ENCODE measurements around the gene TMEM52. TPM values are rescaled to one million over a fixed set of nuclear protein-coding genes. Genes with fewer than 3 reads are reported as not detected.

Gene TMEM52
- total and polyA plus RNA-seq, 9 of the 15 experiments (the other 6 are each of a cell fraction or from before 2014, with no cell fraction given): 0.37 to 22.5 (median 6.8) TPM

DNA sequence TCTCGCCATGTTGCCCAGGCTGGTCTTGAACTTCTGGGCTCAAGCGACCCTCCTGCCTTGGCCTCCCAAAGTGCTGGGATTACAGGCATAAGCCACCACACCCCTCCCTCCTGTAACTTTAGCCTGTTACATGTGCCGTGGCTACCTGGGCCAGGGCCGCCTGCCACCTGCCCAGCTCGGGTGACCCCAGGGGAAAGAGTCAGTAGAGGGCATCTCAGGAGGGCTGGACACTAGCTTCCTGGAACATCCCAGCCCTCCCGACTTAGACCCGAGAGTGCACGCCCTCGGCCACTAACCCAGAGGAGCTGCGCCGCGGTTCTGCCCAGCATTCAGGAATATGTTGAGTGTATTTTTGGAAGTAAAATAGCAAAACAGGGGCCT, 40.4 kb upstream of the TMEM52 start:
- in situ Hi-C loops (cut with MboI): no loop called here

More for the DNA sequence above, 40.4 kb upstream of the TMEM52 start:
- no peaks in the 10 kb centered on the region for H3K9me3 ChIP-seq (replicated peaks; ENCODE audit: control insufficient read depth, insufficient read depth, low read depth, low read length)
- intact Hi-C loops (cut with micrococcal nuclease): no loop called here
- FAIRE-seq (no peak), DNase-seq (ENCODE audit: extremely low read depth in 1 of 4, low spot score in 3 of 4) (no peak), ATAC-seq (no peak)
- H3K4me2 ChIP-seq (ENCODE audit: insufficient read depth, low read length): no peak overlapping the region; the same call in 1 of the 2 replicates
- no peak overlapping the region for H3K9ac ChIP-seq (ENCODE audit: insufficient read depth in 1 of 2, low read depth in 2 of 2, low read length in 2 of 2)
- peaks cover 57 to 82% of the 10 kb centered on the region in 2 experiments for H3K27me3 ChIP-seq (ENCODE audit: control insufficient read depth in 2 of 2, insufficient read depth in 2 of 2, low read length in 2 of 2)
- H2AFZ ChIP-seq (ENCODE audit: low read depth, low read length): no peak overlapping the region
- no peak overlapping the region for H3K27ac ChIP-seq (ENCODE audit: extremely low read depth, low read depth, low read length)
- ChIA-PET CTCF (ENCODE audit: low intra/inter-chr PET ratio) (interaction anchor here (0.7 to 2.7 kb wide), 3 partner anchors 80 to 139 kb away, joined by 3 to 47 read pairs (median 5); no protein-coding TSS in a partner anchor), POLR2A (interaction anchor here (0.7 kb wide), 1 partner anchor 85 kb away, joined by 3 read pairs; no protein-coding TSS in a partner anchor)
- peaks cover 0 to 32% of the 10 kb centered on the region in 2 experiments; a peak in 3 of 5 replicates for H3K4me1 ChIP-seq (replicated peaks in 1 of 2; ENCODE audit: control insufficient read depth in 2 of 2, insufficient read depth in 2 of 2, low read length in 2 of 2)
- no peak for TF ChIP-seq ZNF239 (CRISPR knock-in tag; IDR thresholded peaks at IDR 0.05)
- TF ChIP-seq ZNF764 (CRISPR knock-in tag; IDR thresholded peaks at IDR 0.05; ENCODE audit: low read depth): no peak
- TF ChIP-seq, protein P1, sequence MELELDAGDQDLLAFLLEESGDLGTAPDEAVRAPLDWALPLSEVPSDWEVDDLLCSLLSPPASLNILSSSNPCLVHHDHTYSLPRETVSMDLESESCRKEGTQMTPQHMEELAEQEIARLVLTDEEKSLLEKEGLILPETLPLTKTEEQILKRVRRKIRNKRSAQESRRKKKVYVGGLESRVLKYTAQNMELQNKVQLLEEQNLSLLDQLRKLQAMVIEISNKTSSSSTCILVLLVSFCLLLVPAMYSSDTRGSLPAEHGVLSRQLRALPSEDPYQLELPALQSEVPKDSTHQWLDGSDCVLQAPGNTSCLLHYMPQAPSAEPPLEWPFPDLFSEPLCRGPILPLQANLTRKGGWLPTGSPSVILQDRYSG (tag; conservative IDR thresholded peaks at IDR 0.05; ENCODE audit: low read depth): no peak
- TF ChIP-seq ZNF140 (CRISPR knock-in tag; IDR thresholded peaks at IDR 0.05): no peak
- TF ChIP-seq, protein P2, sequence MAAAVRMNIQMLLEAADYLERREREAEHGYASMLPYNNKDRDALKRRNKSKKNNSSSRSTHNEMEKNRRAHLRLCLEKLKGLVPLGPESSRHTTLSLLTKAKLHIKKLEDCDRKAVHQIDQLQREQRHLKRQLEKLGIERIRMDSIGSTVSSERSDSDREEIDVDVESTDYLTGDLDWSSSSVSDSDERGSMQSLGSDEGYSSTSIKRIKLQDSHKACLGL (CRISPR knock-in tag; IDR thresholded peaks at IDR 0.05; ENCODE audit: borderline replicate concordance, poor library complexity, severe bottlenecking): no peak
- TF ChIP-seq MYBL2 (IDR thresholded peaks at IDR 0.05; ENCODE audit: low read depth): no peak
- TF ChIP-seq MYBL2 (CRISPR knock-in tag; IDR thresholded peaks at IDR 0.05; ENCODE audit: borderline replicate concordance): no peak
- TF ChIP-seq, protein P3, sequence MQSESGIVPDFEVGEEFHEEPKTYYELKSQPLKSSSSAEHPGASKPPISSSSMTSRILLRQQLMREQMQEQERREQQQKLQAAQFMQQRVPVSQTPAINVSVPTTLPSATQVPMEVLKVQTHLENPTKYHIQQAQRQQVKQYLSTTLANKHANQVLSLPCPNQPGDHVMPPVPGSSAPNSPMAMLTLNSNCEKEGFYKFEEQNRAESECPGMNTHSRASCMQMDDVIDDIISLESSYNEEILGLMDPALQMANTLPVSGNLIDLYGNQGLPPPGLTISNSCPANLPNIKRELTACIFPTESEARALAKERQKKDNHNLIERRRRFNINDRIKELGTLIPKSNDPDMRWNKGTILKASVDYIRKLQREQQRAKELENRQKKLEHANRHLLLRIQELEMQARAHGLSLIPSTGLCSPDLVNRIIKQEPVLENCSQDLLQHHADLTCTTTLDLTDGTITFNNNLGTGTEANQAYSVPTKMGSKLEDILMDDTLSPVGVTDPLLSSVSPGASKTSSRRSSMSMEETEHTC (IDR thresholded peaks at IDR 0.05): no peak
- no peak for TF ChIP-seq CREB1 (IDR thresholded peaks at IDR 0.05)
- TF ChIP-seq CREB1 (CRISPR knock-in tag; IDR thresholded peaks at IDR 0.05): no peak
- TF ChIP-seq TCF7 (IDR thresholded peaks at IDR 0.05; ENCODE audit: borderline replicate concordance): no peak
- no peak for TF ChIP-seq NFATC3 (IDR thresholded peaks at IDR 0.05)
- no peak for TF ChIP-seq ZZZ3 (IDR thresholded peaks at IDR 0.05)
- no peak for TF ChIP-seq ZNF668 (CRISPR knock-in tag; IDR thresholded peaks at IDR 0.05)
- TF ChIP-seq KDM4B (IDR thresholded peaks at IDR 0.05; ENCODE audit: borderline replicate concordance in 2 of 2, low read depth in 1 of 2): no peak
- no peak for TF ChIP-seq SMARCA5 (IDR thresholded peaks at IDR 0.05)
- H4K20me1 ChIP-seq (replicated peaks; ENCODE audit: control insufficient read depth, insufficient read depth, low read length): peaks cover 13% of the 10 kb centered on the region
- H3K79me2 ChIP-seq (ENCODE audit: control insufficient read depth, insufficient read depth, low read length): no peaks in the 10 kb centered on the region
- H3K36me3 ChIP-seq (ENCODE audit: control insufficient read depth, insufficient read depth, low read length): no peaks in the 10 kb centered on the region
- H3K9me1 ChIP-seq (ENCODE audit: control insufficient read depth, insufficient read depth, low read length): no peaks in the 10 kb centered on the region
- 10% methylated on average over 12 of the region's 12 CpGs for WGBS (ENCODE audit: insufficient coverage, low coverage, missing lambda C conversion rate)
- H3K4me3 ChIP-seq: no peak overlapping the region
- no TSS peak for BruUV-seq (replicated peaks)

All from K562 (cell line).